Thoracic aorta (tissue), 2 donors: Measurements from ENCODE around the gene TAL1. TPM values are rescaled to one million over a fixed set of nuclear protein-coding genes. Genes with fewer than 3 reads are reported as not detected.

ENCODE experiments used
- ATAC-seq: fragments of 150-250 bp; one replicate; pipeline ENCODE4 v1.8.0; 2017; ENCODE audit warnings: low read depth; ENCODE audit not compliant: insufficient number of reproducible peaks, low FRiP score
- DNase-seq: peaks from one replicate; pipeline ENCODE4 v3.0.0-alpha.2; 2020; ENCODE audit warnings: low spot score
- H3K27ac ChIP-seq, 2 donors: fragments of 200-600 bp; sonication (generic); 1 replicate in 1 of 2; 2 replicates in 1 of 2; pipeline ENCODE4 v1.5.1; 2016; ENCODE audit warnings: mild to moderate bottlenecking in 2 of 2, moderate library complexity in 2 of 2
- H3K27me3 ChIP-seq: fragments of 200-600 bp; sonication (generic); replicated peaks from 2 replicates; pipeline ENCODE4 v1.6.0; 2016; ENCODE audit warnings: mild to moderate bottlenecking; ENCODE audit not compliant: insufficient read depth
- H3K36me3 ChIP-seq: fragments of 200-600 bp; sonication (generic); one replicate; pipeline ENCODE4 v1.5.1; 2016
- H3K4me1 ChIP-seq, 2 donors: fragments of 200-600 bp; sonication (generic); 1 replicate in 1 of 2; 2 replicates in 1 of 2; pipeline versions ENCODE4 v1.5.1 to v1.6.0; 2016; ENCODE audit warnings: low read depth in 2 of 2, mild to moderate bottlenecking in 1 of 2; ENCODE audit not compliant: control insufficient read depth in 1 of 2
- H3K4me3 ChIP-seq: fragments of 200-600 bp; sonication (generic); 2 replicates; pipeline ENCODE4 v1.5.1; 2016; ENCODE audit warnings: mild to moderate bottlenecking
- H3K9me3 ChIP-seq: fragments of 200-600 bp; sonication (generic); 2 replicates; pipeline ENCODE4 v1.5.1; 2016
- total RNA-seq, 2 donors: library from RNA; depleted of rRNA; stranded (reverse); fragments of >200 nt; gene quantifications; one replicate each; pipeline versions ENCODE4 v1.1.0 to v1.2.3, GENCODE V29; 2016
- TF ChIP-seq, protein P1 (sequence below): fragments of 200-600 bp; sonication (generic); IDR thresholded peaks from one replicate; pipeline ENCODE4 v1.5.1; 2019; ENCODE audit warnings: antibody characterized with exemption

TAL1 gene
- total RNA-seq, 2 donors from 2014 or later = 2.4 to 3.0 TPM

DNA sequence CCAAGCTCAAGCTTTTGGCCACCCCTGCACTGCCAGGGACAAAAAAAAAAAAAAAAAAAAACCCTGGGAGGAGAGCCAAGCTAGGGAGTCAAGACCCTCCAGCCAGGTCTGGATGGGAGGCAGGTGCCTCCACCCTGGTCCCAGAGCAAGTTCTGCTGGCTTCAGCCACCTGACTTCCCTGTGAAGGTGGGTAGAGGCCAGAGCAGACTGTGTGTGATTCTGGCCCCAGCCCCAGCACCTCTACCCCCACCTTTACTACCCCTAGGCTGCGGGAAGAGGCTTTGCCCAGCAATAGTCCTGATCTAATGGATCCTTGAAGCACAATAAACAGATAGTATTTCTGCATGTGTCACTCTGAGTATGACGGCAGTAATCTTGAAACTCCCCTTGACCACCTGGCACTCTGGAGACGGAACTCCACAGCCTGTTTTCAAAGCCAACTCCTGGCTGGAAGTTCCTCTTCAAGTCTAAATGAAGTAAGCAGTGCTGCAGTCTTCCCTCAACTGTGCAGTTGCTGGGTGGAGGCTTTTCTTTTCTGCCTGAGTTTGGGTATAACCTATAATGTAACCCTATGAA lies 51.9 kb downstream of the TAL1 start:
- H3K4me1 ChIP-seq = peaks cover 10 to 14% of the 10 kb centered on the region in 2 donors
- no peaks in the 10 kb centered on the region for H3K27me3 ChIP-seq
- H3K9me3 ChIP-seq = no peaks in the 10 kb centered on the region
- H3K4me3 ChIP-seq = peak overlapping the region; percentile 82
- no peak overlapping the region for H3K27ac ChIP-seq
- TF ChIP-seq, protein P1, sequence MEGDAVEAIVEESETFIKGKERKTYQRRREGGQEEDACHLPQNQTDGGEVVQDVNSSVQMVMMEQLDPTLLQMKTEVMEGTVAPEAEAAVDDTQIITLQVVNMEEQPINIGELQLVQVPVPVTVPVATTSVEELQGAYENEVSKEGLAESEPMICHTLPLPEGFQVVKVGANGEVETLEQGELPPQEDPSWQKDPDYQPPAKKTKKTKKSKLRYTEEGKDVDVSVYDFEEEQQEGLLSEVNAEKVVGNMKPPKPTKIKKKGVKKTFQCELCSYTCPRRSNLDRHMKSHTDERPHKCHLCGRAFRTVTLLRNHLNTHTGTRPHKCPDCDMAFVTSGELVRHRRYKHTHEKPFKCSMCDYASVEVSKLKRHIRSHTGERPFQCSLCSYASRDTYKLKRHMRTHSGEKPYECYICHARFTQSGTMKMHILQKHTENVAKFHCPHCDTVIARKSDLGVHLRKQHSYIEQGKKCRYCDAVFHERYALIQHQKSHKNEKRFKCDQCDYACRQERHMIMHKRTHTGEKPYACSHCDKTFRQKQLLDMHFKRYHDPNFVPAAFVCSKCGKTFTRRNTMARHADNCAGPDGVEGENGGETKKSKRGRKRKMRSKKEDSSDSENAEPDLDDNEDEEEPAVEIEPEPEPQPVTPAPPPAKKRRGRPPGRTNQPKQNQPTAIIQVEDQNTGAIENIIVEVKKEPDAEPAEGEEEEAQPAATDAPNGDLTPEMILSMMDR = no peak
- no peaks in the 10 kb centered on the region for H3K36me3 ChIP-seq
- ATAC-seq (no peak), DNase-seq (no peak)

DNA sequence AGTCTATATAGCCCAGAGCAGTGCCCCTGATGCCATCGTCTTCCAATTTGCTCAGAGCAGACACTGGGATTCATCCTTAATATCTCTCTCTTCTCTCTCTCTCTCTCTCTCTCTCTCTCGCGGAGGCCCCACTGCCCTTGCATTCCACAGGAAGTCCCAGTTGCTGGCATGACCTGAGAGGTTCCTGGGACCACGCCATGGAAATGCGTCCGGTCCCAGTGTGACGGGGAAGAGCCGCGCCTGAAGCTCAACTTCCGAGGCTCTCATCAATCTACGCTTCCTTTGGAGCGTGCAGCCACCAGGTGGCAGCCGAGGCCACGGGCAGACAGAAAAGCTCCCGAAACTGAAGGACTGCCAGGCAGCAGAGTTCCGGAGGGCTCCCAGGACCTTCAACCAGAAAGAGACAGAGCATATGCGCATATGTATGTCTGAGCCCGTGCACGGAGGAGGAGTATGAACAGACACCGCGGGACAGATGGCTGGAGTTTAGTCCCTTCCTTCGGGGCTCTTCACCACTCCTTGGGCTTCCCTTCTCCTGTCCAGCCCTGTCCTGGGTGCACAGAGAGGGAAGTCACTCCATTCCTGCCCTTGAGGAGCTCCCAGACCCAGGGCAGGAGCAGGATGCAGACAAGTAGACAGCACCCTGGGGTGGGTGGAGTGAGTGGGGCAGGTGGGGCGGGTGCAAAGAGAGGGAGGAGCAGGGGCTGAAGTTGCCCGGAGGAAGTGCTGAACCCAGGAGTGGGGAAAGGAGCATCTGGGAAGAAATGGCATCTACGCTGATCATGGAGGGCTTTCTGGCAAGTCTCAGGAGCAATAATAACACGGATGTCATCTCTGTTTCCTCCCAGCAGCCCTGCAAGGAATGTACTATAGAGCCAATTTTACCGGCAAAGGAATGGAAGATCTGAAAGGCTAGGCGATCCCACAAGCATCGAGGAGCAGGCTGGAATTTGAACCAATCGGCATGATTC lies 52.7 kb downstream of the TAL1 start:
- DNase-seq = peak; percentile 67
- no peaks in the 10 kb centered on the region for H3K36me3 ChIP-seq

DNA sequence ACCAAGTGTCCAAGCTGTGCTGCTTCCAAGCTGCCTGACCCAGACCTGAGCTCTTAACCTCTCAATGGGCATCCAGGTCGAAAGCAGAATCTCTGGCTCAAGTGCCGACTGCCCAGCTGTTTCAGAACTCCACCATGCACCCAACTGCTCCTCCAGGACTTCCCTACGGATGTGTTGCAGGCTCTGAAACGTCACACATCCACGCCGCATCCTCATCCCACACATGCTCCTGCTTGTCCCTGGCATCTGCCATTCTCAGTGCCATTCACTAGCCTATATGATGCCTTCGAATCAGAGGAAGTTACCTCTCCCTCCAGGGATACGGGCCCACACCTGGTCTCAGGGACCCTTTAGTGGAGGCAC lies 53.4 kb downstream of the TAL1 start:
- DNase-seq (no peak), ATAC-seq (no peak)
- H3K4me3 ChIP-seq = peak overlapping the region; percentile 82

More for the DNA sequence above, 52.7 kb downstream of the TAL1 start:
- Histone ChIP-seq H3K27ac (peak overlapping the region in 1 of 2 donors; percentile 29), H3K9me3 (no peaks in the 10 kb centered on the region), H3K4me1 (peaks cover 10 to 14% of the 10 kb centered on the region in 2 donors), H3K4me3 (peak overlapping the region; percentile 82), H3K27me3 (no peaks in the 10 kb centered on the region)
- TF ChIP-seq, protein P1 = peak; percentile 86
- ATAC-seq = peak; percentile 71

DNA sequence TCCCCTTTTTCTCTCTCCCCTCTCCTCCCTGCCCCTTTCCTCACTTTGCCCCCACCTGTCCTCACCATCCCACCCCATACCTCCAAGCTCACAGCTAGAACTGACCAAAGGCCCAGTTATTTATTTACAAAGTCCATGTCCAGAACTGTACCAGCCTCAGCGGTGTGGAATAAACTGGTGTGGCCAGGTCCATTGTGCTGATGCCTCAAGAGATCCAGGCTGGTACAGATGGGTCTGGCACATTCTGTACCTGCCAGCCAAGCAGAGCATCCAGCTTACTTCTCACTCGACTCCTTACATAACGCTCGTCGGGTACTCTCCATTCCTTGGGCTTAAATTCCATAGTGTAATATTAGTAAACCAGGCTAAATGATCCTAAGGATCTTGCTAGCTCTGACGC lies 54.0 kb downstream of the TAL1 start:
- DNase-seq (no peak), ATAC-seq (no peak)
- H3K9me3 ChIP-seq = no peaks in the 10 kb centered on the region
- no peaks in the 10 kb centered on the region for H3K36me3 ChIP-seq
- H3K4me3 ChIP-seq = no peak overlapping the region
- peaks cover 10 to 14% of the 10 kb centered on the region in 2 donors for H3K4me1 ChIP-seq
- no peak overlapping the region for H3K27ac ChIP-seq
- no peaks in the 10 kb centered on the region for H3K27me3 ChIP-seq
- TF ChIP-seq, protein P1 = no peak

More for the DNA sequence above, 53.4 kb downstream of the TAL1 start:
- Histone ChIP-seq H3K27ac (peak overlapping the region in 1 of 2 donors; percentile 19), H3K4me1 (peaks cover 10 to 14% of the 10 kb centered on the region in 2 donors), H3K9me3 (no peaks in the 10 kb centered on the region), H3K36me3 (no peaks in the 10 kb centered on the region), H3K27me3 (no peaks in the 10 kb centered on the region)
- TF ChIP-seq, protein P1 = no peak

DNA sequence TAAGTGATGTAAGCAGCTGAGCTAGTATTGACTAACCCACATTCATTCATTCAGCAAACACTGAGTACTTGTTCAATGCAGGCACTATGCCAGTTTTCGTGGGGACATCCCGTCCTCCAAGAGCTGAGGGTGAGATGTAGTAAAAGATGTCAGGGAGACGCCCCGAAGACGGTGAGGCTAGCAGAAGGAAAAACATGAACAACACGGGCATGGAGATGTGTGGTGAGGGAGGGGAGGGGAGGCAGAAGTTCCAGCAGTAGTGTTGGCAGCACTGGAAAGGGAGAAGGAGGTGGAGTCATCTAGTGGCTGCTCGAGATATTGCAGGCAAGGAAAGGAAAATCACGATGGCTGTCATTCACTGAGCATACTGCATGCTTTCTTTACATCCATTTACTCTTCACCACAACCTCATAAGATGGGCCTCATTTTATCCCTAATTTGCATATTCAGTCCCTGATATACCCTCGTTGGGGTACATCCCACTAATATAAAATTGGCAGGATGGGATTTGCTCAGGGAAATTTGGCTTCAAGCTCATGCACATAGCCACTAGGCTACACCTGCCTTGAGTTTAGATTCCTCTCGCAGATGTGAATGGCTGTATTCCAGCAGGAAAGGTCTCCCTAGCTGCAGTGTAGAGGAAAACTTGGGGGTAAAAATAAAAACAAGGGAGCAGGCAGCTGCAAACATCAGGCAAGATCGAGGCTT lies 56.6 kb downstream of the TAL1 start:
- DNase-seq = no peak
- no peak overlapping the region for H3K27ac ChIP-seq
- no peak overlapping the region for H3K4me3 ChIP-seq
- no peak for ATAC-seq
- H3K9me3 ChIP-seq = no peaks in the 10 kb centered on the region
- H3K36me3 ChIP-seq = no peaks in the 10 kb centered on the region
- TF ChIP-seq, protein P1 = peak; percentile 98
- H3K4me1 ChIP-seq = peaks cover 10 to 11% of the 10 kb centered on the region in 2 donors
- H3K27me3 ChIP-seq = no peaks in the 10 kb centered on the region
